Activated CD4-positive, alpha-beta T cell treated with anti-CD3 and anti-CD28 coated beads for 36 hours (primary cell): ENCODE data around the gene SLC29A3. TPM values are rescaled to one million over a fixed set of nuclear protein-coding genes. Genes with fewer than 3 reads are reported as not detected.

Experiments used
- ATAC-seq: fragments of 200-7000 bp; cut with Tn5 transposase; one replicate; pipeline ENCODE4 v1.10.0; 2021; ENCODE audit warnings: mild to moderate bottlenecking, moderate library complexity
- CTCF ChIA-PET: fragments of 350-600 bp; sonication (Branson Sonifier 250); formaldehyde crosslinking; loops from one replicate; lab custom pipeline; 2021; ENCODE audit warnings: antibody characterized with exemption; lab: Charles Lee
- POLR2A ChIA-PET: fragments of 350-600 bp; sonication (Branson Sonifier 250); formaldehyde crosslinking; loops from one replicate; lab custom pipeline; 2021; ENCODE audit warnings: antibody characterized with exemption, inconsistent platforms; lab: Charles Lee
- DNase-seq: peaks from one replicate; pipeline ENCODE4 v3.0.0-alpha.2; 2020
- H3K27ac Mint-ChIP-seq: one replicate; pipeline ENCODE4 v1.8.0; 2021; ENCODE audit warnings: mixed read lengths
- H3K27me3 Mint-ChIP-seq: one replicate; pipeline ENCODE4 v1.8.0; 2021; ENCODE audit warnings: mixed read lengths
- H3K36me3 Mint-ChIP-seq: one replicate; pipeline ENCODE4 v1.8.0; 2021; ENCODE audit warnings: low read depth, mixed read lengths
- H3K4me1 Mint-ChIP-seq: one replicate; pipeline ENCODE4 v1.8.0; 2021; ENCODE audit warnings: mixed read lengths
- H3K4me3 Mint-ChIP-seq: one replicate; pipeline ENCODE4 v1.8.0; 2021; ENCODE audit warnings: mild to moderate bottlenecking, moderate library complexity, mixed read lengths
- H3K9me3 Mint-ChIP-seq: one replicate; pipeline ENCODE4 v1.8.0; 2021; ENCODE audit warnings: low read depth, mixed read lengths
- intact Hi-C, 2 experiments: fragments of 100-400 bp; cut with DNase I in 1 of 2; cut with micrococcal nuclease in 1 of 2; formaldehyde crosslinking; loops; one replicate each; pipeline versions ENCODE4 v1.14.2 to v1.15.1; 2022 to 2024; cut with DNase I, micrococcal nuclease
- total RNA-seq, 2 experiments: library from RNA; stranded (reverse); gene quantifications; one replicate each; pipeline ENCODE4 v1.2.3, GENCODE V29; 2021

SLC29A3 gene
- total RNA-seq, 2 experiments from 2014 or later = 2.4 to 2.6 TPM

DNA sequence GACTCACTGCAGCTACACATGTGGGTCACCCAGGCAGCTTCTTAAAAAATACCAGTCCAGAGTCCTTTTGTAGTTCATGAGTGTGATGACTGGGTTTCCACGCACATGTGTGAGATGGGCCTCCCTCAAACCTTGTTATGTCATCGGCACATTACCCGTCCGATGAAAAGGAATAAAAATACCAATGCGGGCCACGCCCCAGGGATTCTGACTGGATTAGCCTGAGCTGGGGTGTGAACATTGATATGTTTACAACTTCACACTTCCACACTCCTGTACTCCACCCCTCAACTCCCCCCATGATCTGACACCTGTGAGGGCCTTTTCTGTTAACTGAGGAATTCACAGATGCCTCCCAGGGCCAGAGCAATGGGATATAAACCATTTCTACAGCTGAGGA, 6.2 kb downstream of the SLC29A3 start:
- ATAC-seq (no peak), DNase-seq (no peak)
- ChIA-PET CTCF (no interaction called here), POLR2A (interaction anchor here (0.6 kb wide), 1 partner anchor 719 kb away, joined by 3 read pairs; no protein-coding TSS in a partner anchor)
- H3K27ac Mint-ChIP-seq = no peak overlapping the region
- intact Hi-C loops = no loop called here
- H3K27me3 Mint-ChIP-seq = no peaks in the 10 kb centered on the region
- H3K4me3 Mint-ChIP-seq = no peak overlapping the region
- H3K9me3 Mint-ChIP-seq = no peaks in the 10 kb centered on the region
- H3K4me1 Mint-ChIP-seq = peaks cover 10% of the 10 kb centered on the region
- H3K36me3 Mint-ChIP-seq = peaks cover 17% of the 10 kb centered on the region

DNA sequence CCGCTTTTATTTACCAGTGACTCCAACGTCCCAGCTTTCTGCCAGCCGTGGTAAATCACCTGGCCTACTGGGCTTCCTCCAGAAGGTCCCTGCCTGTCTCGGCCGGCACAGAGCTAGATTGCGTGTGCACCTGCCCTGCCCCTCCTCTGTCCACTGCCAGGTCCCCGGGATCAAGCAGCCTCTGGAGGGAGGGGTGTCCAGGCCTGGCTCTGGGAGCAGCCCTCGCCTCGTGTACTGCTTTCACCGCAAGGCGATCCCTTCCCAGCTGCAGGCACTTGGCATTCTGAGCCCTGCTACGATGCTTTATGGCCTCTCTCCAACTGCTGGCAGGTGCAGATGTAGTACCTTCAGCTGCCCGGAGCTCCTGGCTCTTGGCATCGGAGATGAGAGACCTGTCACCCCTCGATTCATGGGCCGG, 7.4 kb downstream of the SLC29A3 start:
- DNase-seq (no peak), ATAC-seq (no peak)
- intact Hi-C loops = no loop called here
- CTCF ChIA-PET = no interaction called here
- POLR2A ChIA-PET = interaction anchor here (0.6 kb wide), 1 partner anchor 120 kb away, joined by 4 read pairs; no protein-coding TSS in a partner anchor
- peaks cover 17% of the 10 kb centered on the region for H3K36me3 Mint-ChIP-seq
- H3K4me3 Mint-ChIP-seq = no peak overlapping the region
- H3K27me3 Mint-ChIP-seq = no peaks in the 10 kb centered on the region
- no peak overlapping the region for H3K27ac Mint-ChIP-seq
- H3K4me1 Mint-ChIP-seq = peaks cover 7% of the 10 kb centered on the region
- H3K9me3 Mint-ChIP-seq = no peaks in the 10 kb centered on the region

DNA sequence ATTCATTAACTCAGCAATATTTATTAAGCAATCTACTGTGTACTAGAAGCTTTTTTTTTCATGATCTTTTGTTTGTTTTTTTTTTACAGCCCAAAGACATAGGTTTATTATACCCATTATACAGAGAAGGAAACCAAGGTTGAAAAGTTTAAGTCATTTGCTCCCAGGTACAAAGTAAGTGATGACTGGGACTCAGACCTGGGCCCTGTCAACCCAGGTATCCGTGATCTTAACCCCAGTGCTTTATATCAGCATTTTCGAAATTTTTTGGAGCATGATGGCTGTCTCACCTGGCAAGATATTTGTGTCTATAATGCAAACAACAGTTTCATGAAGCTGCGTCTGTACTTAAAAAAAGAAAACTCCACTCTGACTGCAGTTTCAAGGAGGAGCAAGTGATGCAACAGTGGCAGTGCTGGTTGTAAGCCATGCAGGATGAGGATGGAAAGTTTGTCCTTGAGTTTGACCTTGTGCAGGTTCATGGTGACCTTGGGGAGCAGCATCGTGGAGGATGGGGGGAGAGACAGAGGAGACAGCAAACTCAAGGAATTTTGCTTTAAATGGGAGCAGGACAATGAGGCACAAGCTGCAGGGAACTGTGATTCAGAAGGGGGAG, 11.8 kb downstream of the SLC29A3 start:
- Mint-ChIP-seq H3K4me1 (no peaks in the 10 kb centered on the region), H3K36me3 (no peaks in the 10 kb centered on the region), H3K27me3 (no peaks in the 10 kb centered on the region), H3K4me3 (no peak overlapping the region), H3K27ac (no peak overlapping the region), H3K9me3 (no peaks in the 10 kb centered on the region)
- intact Hi-C loops = no loop called here
- ChIA-PET POLR2A (no interaction called here), CTCF (interaction anchor here (0.6 to 0.7 kb wide), 3 partner anchors 37 to 47 kb away, joined by 3 to 4 read pairs (median 4); no protein-coding TSS in a partner anchor)
- DNase-seq (no peak), ATAC-seq (no peak)

DNA sequence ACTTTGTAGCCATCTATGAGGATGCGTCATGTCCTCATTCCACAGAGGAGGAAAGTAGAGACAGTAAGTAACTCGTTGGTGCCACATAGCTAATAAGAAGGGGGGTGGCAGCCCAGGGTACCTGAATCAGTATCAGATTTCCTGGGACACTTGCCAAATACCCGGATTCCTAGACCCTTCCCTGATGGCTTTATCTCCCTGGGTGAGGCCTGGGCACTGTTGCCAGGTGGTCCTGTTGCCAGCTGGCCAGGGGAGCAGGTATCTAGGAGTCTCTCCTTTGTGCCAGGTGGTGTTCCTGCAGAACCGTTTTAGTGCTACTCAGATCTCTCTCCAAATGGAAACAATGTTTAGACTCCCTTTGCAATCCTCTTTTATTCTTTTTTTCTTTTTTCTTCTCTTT, 12.7 kb downstream of the SLC29A3 start:
- Mint-ChIP-seq H3K9me3 (no peaks in the 10 kb centered on the region), H3K4me1 (no peaks in the 10 kb centered on the region), H3K36me3 (no peaks in the 10 kb centered on the region), H3K27me3 (no peaks in the 10 kb centered on the region), H3K27ac (no peak overlapping the region), H3K4me3 (no peak overlapping the region)
- no peak for ATAC-seq
- POLR2A ChIA-PET = no interaction called here
- CTCF ChIA-PET = interaction anchor here (0.6 to 1.8 kb wide), 4 partner anchors 10 to 45 kb away, joined by 3 to 4 read pairs (median 4); no protein-coding TSS in a partner anchor
- no peak for DNase-seq
- intact Hi-C loops = no loop called here

DNA sequence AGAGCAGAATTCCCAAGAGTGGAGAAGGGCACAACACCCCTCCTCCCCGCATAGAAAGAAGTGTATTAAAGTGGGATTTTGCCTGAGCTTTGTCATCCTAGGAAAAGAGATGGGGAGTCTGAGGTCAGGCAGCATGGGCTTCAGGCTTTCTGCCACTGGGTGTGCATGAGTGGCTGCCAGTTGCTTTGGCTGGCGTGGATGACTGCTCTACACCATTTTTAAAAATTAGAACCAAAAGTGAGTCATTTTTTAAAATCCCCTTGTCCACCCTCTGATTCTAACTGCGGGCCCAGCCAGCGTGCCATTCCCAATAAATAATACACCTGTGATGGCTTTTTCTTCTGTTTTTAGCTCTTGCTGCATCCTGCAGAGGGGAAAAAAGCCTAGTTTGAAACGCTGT, 13.4 kb downstream of the SLC29A3 start:
- Mint-ChIP-seq H3K27me3 (no peaks in the 10 kb centered on the region), H3K36me3 (no peaks in the 10 kb centered on the region), H3K9me3 (no peaks in the 10 kb centered on the region), H3K4me3 (no peak overlapping the region), H3K27ac (no peak overlapping the region), H3K4me1 (no peaks in the 10 kb centered on the region)
- ATAC-seq (no peak), DNase-seq (no peak)
- POLR2A ChIA-PET = no interaction called here
- intact Hi-C loops = no loop called here
- CTCF ChIA-PET = interaction anchor here (1.8 kb wide), 1 partner anchor 17 kb away, joined by 3 read pairs; no protein-coding TSS in a partner anchor

DNA sequence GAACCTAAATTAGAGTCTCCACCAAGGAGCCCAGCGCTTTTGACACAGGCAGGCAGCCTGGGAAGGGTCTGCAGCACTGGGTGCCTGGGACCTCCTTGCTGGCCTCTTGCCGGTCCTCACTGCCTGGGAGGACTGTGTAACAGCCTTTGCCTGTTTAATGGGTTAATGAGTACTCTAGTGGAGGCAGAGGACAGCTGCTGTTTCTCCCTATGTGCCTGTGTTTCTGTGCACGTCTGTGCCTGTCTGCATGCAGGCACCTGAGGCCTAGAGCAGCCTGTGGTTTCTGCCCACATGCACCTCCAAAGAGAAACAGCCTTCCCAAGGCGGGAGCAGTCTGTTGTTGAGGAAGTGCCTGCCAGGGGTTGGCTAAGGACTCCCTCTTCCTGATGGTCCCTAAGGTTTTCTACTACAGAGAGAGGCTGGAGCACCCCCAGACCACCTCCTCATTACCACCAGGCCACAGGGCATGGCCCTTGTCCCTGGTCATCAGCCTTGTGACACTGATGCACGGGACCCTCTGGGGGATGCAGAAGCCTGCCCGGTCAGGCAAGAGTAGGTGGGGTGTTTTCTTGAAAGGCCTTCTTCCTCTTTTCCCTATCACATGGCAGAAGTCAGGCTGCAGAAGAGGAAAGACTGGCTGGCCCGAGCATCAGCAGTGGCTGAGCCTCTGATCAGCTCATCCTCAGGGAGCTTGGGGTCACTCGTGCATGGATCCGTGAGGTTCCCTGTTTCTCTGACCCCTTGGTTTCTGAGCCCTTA, 14.2 kb downstream of the SLC29A3 start:
- no peak for ATAC-seq
- DNase-seq = no peak
- Mint-ChIP-seq H3K9me3 (no peaks in the 10 kb centered on the region), H3K4me1 (no peaks in the 10 kb centered on the region), H3K4me3 (no peak overlapping the region), H3K27ac (no peak overlapping the region), H3K36me3 (no peaks in the 10 kb centered on the region), H3K27me3 (no peaks in the 10 kb centered on the region)
- POLR2A ChIA-PET = no interaction called here
- CTCF ChIA-PET = interaction anchor here (1.8 kb wide), 1 partner anchor 17 kb away, joined by 3 read pairs; no protein-coding TSS in a partner anchor
- intact Hi-C loops = no loop called here

DNA sequence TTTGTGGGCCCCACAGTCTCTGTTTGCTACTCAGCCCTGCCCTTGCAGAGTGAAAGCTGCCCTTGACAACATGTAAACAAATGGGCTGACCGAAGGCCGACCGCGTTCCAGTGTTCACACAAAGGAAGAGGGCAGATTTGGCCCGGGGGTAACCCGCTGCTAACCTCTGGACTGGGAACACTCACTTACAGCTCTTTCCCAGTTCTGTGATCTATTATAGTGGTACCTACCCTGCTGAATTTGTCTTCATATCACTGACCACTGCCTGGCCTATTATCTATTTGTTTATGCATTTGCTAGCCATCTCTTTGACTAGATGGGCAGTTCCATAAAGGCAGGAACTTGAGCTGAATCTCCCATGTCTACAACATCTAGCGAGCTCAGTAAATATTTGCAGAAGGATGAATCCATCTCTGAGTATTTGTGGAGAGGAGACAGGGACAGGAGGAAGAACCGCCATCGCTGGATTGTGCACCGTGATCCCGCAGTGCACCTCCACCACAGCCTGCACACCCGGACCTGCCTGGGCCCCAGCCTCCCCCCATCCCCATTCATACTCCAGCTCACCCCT, 15.2 kb downstream of the SLC29A3 start:
- CTCF ChIA-PET = no interaction called here
- intact Hi-C loops = no loop called here
- POLR2A ChIA-PET = no interaction called here

DNA sequence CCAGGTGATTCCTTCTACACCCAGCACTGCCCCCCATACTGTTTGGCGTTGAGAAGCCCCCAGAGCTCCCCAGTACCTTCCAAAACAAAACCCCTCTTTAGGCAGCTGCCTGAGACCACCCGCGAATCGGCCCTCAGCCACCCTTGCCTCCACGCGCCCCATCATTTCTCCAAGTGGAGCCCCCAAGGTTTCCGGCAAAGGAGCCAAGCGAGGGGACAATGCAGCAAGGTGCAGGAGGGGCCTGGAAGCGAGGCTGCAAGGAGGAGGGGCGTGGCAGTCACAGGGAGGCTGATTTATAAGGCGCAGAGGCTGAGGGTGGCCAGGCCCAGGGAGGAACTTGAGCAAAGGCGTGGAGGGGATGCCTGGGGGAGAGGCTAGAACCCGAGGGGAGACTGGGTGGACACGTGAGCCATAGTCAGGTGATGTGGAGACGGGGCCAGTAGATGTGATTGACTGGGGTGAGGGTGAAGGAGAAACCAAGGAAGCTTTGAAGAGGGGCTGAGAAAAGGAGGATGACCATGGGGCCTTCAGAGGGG, 16.2 kb downstream of the SLC29A3 start:
- intact Hi-C loops = no loop called here
- Mint-ChIP-seq H3K36me3 (no peaks in the 10 kb centered on the region), H3K27ac (no peak overlapping the region), H3K4me3 (no peak overlapping the region), H3K9me3 (no peaks in the 10 kb centered on the region), H3K4me1 (no peaks in the 10 kb centered on the region), H3K27me3 (no peaks in the 10 kb centered on the region)
- no peak for ATAC-seq
- ChIA-PET POLR2A (no interaction called here), CTCF (interaction anchor here (0.5 kb wide), 1 partner anchor 211 kb away, joined by 4 read pairs; no protein-coding TSS in a partner anchor)
- no peak for DNase-seq

More for the DNA sequence above, 15.2 kb downstream of the SLC29A3 start:
- H3K4me1 Mint-ChIP-seq = no peaks in the 10 kb centered on the region
- H3K36me3 Mint-ChIP-seq = no peaks in the 10 kb centered on the region
- DNase-seq (no peak), ATAC-seq (no peak)
- no peak overlapping the region for H3K4me3 Mint-ChIP-seq
- H3K27me3 Mint-ChIP-seq = no peaks in the 10 kb centered on the region
- no peak overlapping the region for H3K27ac Mint-ChIP-seq
- H3K9me3 Mint-ChIP-seq = no peaks in the 10 kb centered on the region

DNA sequence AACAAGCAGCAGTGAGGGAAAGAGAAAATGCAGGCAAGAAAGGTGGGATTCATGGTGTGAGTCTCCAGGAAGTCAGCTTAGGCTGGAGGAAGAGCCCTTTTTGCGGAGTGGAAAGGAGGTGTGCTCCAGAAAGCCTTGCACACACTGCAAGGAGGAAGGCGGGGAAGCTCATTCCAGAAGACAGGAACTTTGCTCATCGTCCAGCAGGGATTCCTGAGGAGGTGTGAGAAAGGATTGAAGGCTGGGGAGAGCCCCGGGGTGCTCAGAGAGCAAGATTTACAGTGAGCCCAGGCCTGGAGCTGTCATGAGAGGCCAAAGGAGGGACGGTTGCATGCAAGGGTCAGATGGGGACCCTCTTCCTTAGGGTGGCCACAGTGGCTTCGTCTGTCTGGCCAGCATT, 17.6 kb downstream of the SLC29A3 start:
- CTCF ChIA-PET = interaction anchor here (0.7 kb wide), 1 partner anchor 272 kb away, joined by 4 read pairs; no protein-coding TSS in a partner anchor
- intact Hi-C loops = no loop called here
- no peaks in the 10 kb centered on the region for H3K27me3 Mint-ChIP-seq
- no peak overlapping the region for H3K27ac Mint-ChIP-seq
- POLR2A ChIA-PET = no interaction called here
- DNase-seq = no peak
- no peak overlapping the region for H3K4me3 Mint-ChIP-seq
- no peak for ATAC-seq
- no peaks in the 10 kb centered on the region for H3K9me3 Mint-ChIP-seq
- H3K4me1 Mint-ChIP-seq = no peaks in the 10 kb centered on the region
- no peaks in the 10 kb centered on the region for H3K36me3 Mint-ChIP-seq

DNA sequence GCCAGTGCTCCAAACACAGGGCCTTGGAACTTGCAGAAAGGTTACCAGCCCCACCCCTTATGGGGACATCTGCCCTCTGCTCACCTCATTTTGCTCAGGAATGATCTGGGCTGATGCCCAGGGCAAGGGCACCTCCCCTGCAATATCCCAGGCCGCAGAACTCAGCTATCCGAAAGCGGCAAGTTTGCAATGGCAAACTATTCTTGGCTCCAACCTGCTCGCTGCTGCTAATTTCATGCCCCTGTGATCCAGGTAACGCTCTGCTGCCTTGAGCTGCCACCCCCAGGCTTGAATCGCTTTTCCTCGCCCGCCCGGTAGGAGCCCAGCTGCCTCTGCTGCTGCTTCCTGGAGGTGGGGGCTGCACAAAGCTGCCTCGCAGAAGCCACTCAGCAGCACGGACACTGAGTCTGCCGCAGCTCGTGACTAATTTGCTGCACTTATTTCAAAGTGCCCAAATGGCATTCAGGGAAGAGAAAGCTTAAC, 18.2 kb downstream of the SLC29A3 start:
- intact Hi-C loops = no loop called here
- Mint-ChIP-seq H3K36me3 (no peaks in the 10 kb centered on the region), H3K4me3 (no peak overlapping the region), H3K9me3 (no peaks in the 10 kb centered on the region), H3K27me3 (no peaks in the 10 kb centered on the region), H3K27ac (no peak overlapping the region), H3K4me1 (no peaks in the 10 kb centered on the region)
- DNase-seq (no peak), ATAC-seq (no peak)
- ChIA-PET CTCF (interaction anchor here (0.7 kb wide), 1 partner anchor 272 kb away, joined by 4 read pairs; no protein-coding TSS in a partner anchor), POLR2A (no interaction called here)

DNA sequence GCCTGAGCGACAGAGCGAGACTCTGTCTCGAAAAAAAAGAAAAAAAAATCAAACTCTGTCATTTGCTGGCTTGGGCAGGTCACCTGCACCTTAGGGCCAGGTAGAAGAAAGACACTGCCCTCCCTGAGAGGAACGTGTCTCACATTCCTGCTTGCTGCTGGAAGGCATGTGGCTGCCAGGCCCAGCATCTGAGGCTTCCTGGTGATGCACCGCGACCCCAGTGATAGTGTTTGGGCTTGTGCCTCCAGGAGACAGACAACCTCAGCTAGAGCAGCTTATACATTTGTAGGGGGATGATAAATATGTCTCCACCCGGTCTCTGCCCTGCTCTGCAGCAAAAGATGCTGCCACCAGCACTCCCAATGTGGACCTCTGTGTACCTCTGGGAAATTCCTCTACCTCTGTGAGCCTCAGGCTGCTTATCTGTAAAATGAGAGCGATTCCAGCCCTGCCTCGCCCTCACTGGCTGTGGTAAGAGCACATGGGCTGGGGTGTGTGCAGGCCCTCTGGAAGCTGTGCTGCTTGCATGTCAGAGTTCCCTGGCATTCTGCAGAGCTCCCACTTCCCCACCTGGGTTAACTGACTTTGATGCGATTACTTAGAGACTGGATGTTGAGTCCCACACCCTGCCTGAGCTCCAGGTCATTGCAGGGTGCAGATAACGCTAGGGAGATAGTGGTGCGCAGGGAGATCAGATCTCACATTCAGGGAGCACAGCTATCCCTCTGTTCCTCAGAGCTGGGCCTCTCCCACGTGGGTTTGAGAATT, 19.9 kb downstream of the SLC29A3 start:
- POLR2A ChIA-PET = no interaction called here
- no peaks in the 10 kb centered on the region for H3K4me1 Mint-ChIP-seq

More for the DNA sequence above, 19.9 kb downstream of the SLC29A3 start:
- no peak overlapping the region for H3K4me3 Mint-ChIP-seq
- CTCF ChIA-PET = no interaction called here
- no peaks in the 10 kb centered on the region for H3K27me3 Mint-ChIP-seq
- no peak for DNase-seq
- ATAC-seq = no peak
- no peaks in the 10 kb centered on the region for H3K36me3 Mint-ChIP-seq
- no peaks in the 10 kb centered on the region for H3K9me3 Mint-ChIP-seq
- intact Hi-C loops = no loop called here
- no peak overlapping the region for H3K27ac Mint-ChIP-seq
